ENCODE results near the gene TPRG1.

The TPRG1 gene

GRCh38 chr3:189146848-189147247, 24.9 kb upstream of the TPRG1 start:
- TF ChIP-seq GATA2 (IDR thresholded peaks at IDR 0.05; ENCODE audit: low read depth, low read length) (no peak), GATA3 (IDR thresholded peaks at IDR 0.05; ENCODE audit: low read depth, low read length) (no peak)

- TF ChIP-seq GATA2 (IDR thresholded peaks at IDR 0.05; ENCODE audit: low read depth, low read length) = no peak
Observed at GRCh38 chr3:189148081-189148507, 23.7 kb upstream of the TPRG1 start.

- TF ChIP-seq GATA2 (IDR thresholded peaks at IDR 0.05; ENCODE audit: low read depth, low read length) (no peak), GATA3 (IDR thresholded peaks at IDR 0.05; ENCODE audit: low read depth, low read length) (no peak)
Observed at GRCh38 chr3:189149203-189149602, 22.6 kb upstream of the TPRG1 start.

- no peak for TF ChIP-seq GATA2 (IDR thresholded peaks at IDR 0.05; ENCODE audit: low read depth, low read length)
Observed at GRCh38 chr3:189157232-189158007, 14.4 kb upstream of the TPRG1 start.

GRCh38 chr3:189158034-189158433, 13.7 kb upstream of the TPRG1 start:
- TF ChIP-seq GATA2 (IDR thresholded peaks at IDR 0.05; ENCODE audit: low read depth, low read length) (no peak), GATA3 (IDR thresholded peaks at IDR 0.05; ENCODE audit: low read depth, low read length) (no peak)

- TF ChIP-seq GATA2 (IDR thresholded peaks at IDR 0.05; ENCODE audit: low read depth, low read length) = no peak
- TF ChIP-seq GATA3 (IDR thresholded peaks at IDR 0.05; ENCODE audit: low read depth, low read length) = no peak
Observed at GRCh38 chr3:189160519-189161309, 11.1 kb upstream of the TPRG1 start.

- TF ChIP-seq GATA2 (IDR thresholded peaks at IDR 0.05; ENCODE audit: low read depth, low read length) = no peak
- TF ChIP-seq GATA3 (IDR thresholded peaks at IDR 0.05; ENCODE audit: low read depth, low read length) = no peak
Observed at GRCh38 chr3:189165092-189165612, 6.6 kb upstream of the TPRG1 start.

- TF ChIP-seq GATA2 (IDR thresholded peaks at IDR 0.05; ENCODE audit: low read depth, low read length) = no peak
- TF ChIP-seq GATA3 (IDR thresholded peaks at IDR 0.05; ENCODE audit: low read depth, low read length) = no peak
Observed at GRCh38 chr3:189166321-189166720, 5.5 kb upstream of the TPRG1 start.

- TF ChIP-seq GATA3 (IDR thresholded peaks at IDR 0.05; ENCODE audit: low read depth, low read length) = no peak
- no peak for TF ChIP-seq GATA2 (IDR thresholded peaks at IDR 0.05; ENCODE audit: low read depth, low read length)
Observed at GRCh38 chr3:189167027-189167766, 4.6 kb upstream of the TPRG1 start.

- TF ChIP-seq GATA3 (IDR thresholded peaks at IDR 0.05; ENCODE audit: low read depth, low read length) (no peak), GATA2 (IDR thresholded peaks at IDR 0.05; ENCODE audit: low read depth, low read length) (no peak)
Observed at GRCh38 chr3:189168711-189169110, 3.1 kb upstream of the TPRG1 start.

- no peak for TF ChIP-seq GATA2 (IDR thresholded peaks at IDR 0.05; ENCODE audit: low read depth, low read length)
- TF ChIP-seq GATA3 (IDR thresholded peaks at IDR 0.05; ENCODE audit: low read depth, low read length) = no peak
Observed at GRCh38 chr3:189169728-189170127, 2.0 kb upstream of the TPRG1 start.

- TF ChIP-seq GATA3 (IDR thresholded peaks at IDR 0.05; ENCODE audit: low read depth, low read length) (no peak), GATA2 (IDR thresholded peaks at IDR 0.05; ENCODE audit: low read depth, low read length) (no peak)
Observed at GRCh38 chr3:189170559-189170958, 1.2 kb upstream of the TPRG1 start.

- no peak for TF ChIP-seq GATA2 (IDR thresholded peaks at IDR 0.05; ENCODE audit: low read depth, low read length)
- TF ChIP-seq GATA3 (IDR thresholded peaks at IDR 0.05; ENCODE audit: low read depth, low read length) = no peak
Observed at GRCh38 chr3:189172668-189173419, 1.1 kb downstream of the TPRG1 start.

Measured in SH-SY5Y (cell line).